WTC11 (cell line): ENCODE data around the gene RPL15. TPM values are rescaled to one million over a fixed set of nuclear protein-coding genes. Genes with fewer than 3 reads are reported as not detected.
A peak's percentile ranks its signal among the peaks of the same experiment; 100 is the strongest.

Experiments
- ATAC-seq: fragments of 200-7000 bp; cut with Tn5 transposase; 2 replicates; pipeline ENCODE4 v1.10.0; 2021; ENCODE audit warnings: mild to moderate bottlenecking, moderate library complexity
- Bru-seq: library from RNA; stranded (reverse); fragments of 400-500 nt; gene quantifications from one replicate; lab custom pipeline; 2021; lab: Mats Ljungman, UMichigan
- CTCF ChIA-PET: fragments of 300-600 bp; sonication (Branson Sonifier 250); formaldehyde crosslinking; loops from one replicate; lab custom pipeline; 2021; ENCODE audit warnings: antibody characterized with exemption; lab: Charles Lee
- POLR2A ChIA-PET: fragments of 350-600 bp; sonication (Branson Sonifier 250); formaldehyde crosslinking; loops from one replicate; lab custom pipeline; 2021; ENCODE audit warnings: antibody characterized with exemption; lab: Charles Lee
- DNase-seq: peaks from one replicate; pipeline ENCODE4 v3.0.0; 2021; ENCODE audit warnings: low spot score
- H3K27ac Mint-ChIP-seq: 2 replicates; pipeline ENCODE4 v1.8.0; 2021; ENCODE audit warnings: mixed read lengths
- H3K27me3 Mint-ChIP-seq: 2 replicates; pipeline ENCODE4 v1.8.0; 2021; ENCODE audit warnings: low read depth, mild to moderate bottlenecking, moderate library complexity, mixed read lengths
- H3K36me3 Mint-ChIP-seq: 2 replicates; pipeline ENCODE4 v1.8.0; 2021; ENCODE audit warnings: mixed read lengths
- H3K4me1 Mint-ChIP-seq: 2 replicates; pipeline ENCODE4 v1.8.0; 2022; ENCODE audit warnings: mixed read lengths
- H3K4me3 Mint-ChIP-seq: 2 replicates; pipeline ENCODE4 v1.8.0; 2021; ENCODE audit warnings: mild to moderate bottlenecking, moderate library complexity, mixed read lengths
- H3K9me3 Mint-ChIP-seq: 2 replicates; pipeline ENCODE4 v1.8.0; 2021; ENCODE audit warnings: mixed read lengths
- ATF1 ChIP-seq: sonication (generic); formaldehyde crosslinking; IDR thresholded peaks from 2 replicates; pipeline ENCODE4 v1.8.1; 2023; ENCODE audit warnings: mild to moderate bottlenecking, moderate library complexity, missing genetic modification reagents
- ATF2 ChIP-seq: sonication (generic); formaldehyde crosslinking; IDR thresholded peaks from 2 replicates; pipeline ENCODE4 v1.8.1; 2022; ENCODE audit warnings: low read depth, missing genetic modification reagents, borderline replicate concordance
- CDX4 ChIP-seq: fragments of 250-450 bp; sonication (Bioruptor Pico); IDR thresholded peaks from 2 replicates; pipeline ENCODE4 v1.9.0; 2021; ENCODE audit warnings: moderate library complexity, mild to moderate bottlenecking, inconsistent platforms, borderline replicate concordance
- CREB1 ChIP-seq: sonication (generic); formaldehyde crosslinking; IDR thresholded peaks from 2 replicates; pipeline ENCODE4 v1.8.0; 2023; ENCODE audit warnings: mild to moderate bottlenecking, missing genetic modification reagents
- JAZF1 ChIP-seq: fragments of 250-450 bp; sonication (Bioruptor Pico); IDR thresholded peaks from 2 replicates; pipeline ENCODE4 v1.9.0; 2021; ENCODE audit warnings: moderate library complexity, mild to moderate bottlenecking, inconsistent platforms
- JUN ChIP-seq: sonication (generic); formaldehyde crosslinking; IDR thresholded peaks from 2 replicates; pipeline ENCODE4 v1.8.0; 2023; ENCODE audit warnings: mild to moderate bottlenecking, missing genetic modification reagents
- NFATC4 ChIP-seq: fragments of 250-450 bp; sonication (Bioruptor Pico); IDR thresholded peaks from 2 replicates; pipeline ENCODE4 v1.9.0; 2021; ENCODE audit warnings: mild to moderate bottlenecking
- NFE2L1 ChIP-seq: sonication (generic); formaldehyde crosslinking; IDR thresholded peaks from 2 replicates; pipeline ENCODE4 v1.8.1; 2023; ENCODE audit warnings: missing genetic modification reagents
- NR3C1 ChIP-seq: sonication (generic); formaldehyde crosslinking; conservative IDR thresholded peaks from 2 replicates; pipeline ENCODE4 v1.8.1; 2023; ENCODE audit warnings: low read depth, mild to moderate bottlenecking, missing genetic modification reagents
- PREB ChIP-seq: sonication (generic); formaldehyde crosslinking; IDR thresholded peaks from 2 replicates; pipeline ENCODE4 v1.8.1; 2022; ENCODE audit warnings: mild to moderate bottlenecking, missing genetic modification reagents, moderate library complexity, borderline replicate concordance
- PRRX2 ChIP-seq: fragments of 250-450 bp; sonication (Bioruptor Pico); IDR thresholded peaks from 2 replicates; pipeline ENCODE4 v1.8.0; 2021; ENCODE audit warnings: mild to moderate bottlenecking
- STAT6 ChIP-seq: sonication (generic); formaldehyde crosslinking; conservative IDR thresholded peaks from 2 replicates; pipeline ENCODE4 v1.8.1; 2023; ENCODE audit warnings: mild to moderate bottlenecking, low read depth, missing genetic modification reagents, moderate library complexity
- TEAD1 ChIP-seq: sonication (generic); formaldehyde crosslinking; IDR thresholded peaks from 2 replicates; pipeline ENCODE4 v1.8.0; 2022; ENCODE audit warnings: mild to moderate bottlenecking, missing genetic modification reagents
- USF1 ChIP-seq: sonication (generic); formaldehyde crosslinking; IDR thresholded peaks from 2 replicates; pipeline ENCODE4 v1.8.0; 2022; ENCODE audit warnings: mild to moderate bottlenecking, missing genetic modification reagents
- USF2 ChIP-seq: sonication (generic); formaldehyde crosslinking; IDR thresholded peaks from 2 replicates; pipeline ENCODE4 v1.8.1; 2023; ENCODE audit warnings: mild to moderate bottlenecking, missing genetic modification reagents, moderate library complexity
- ZNF121 ChIP-seq: sonication (generic); formaldehyde crosslinking; IDR thresholded peaks from 2 replicates; pipeline ENCODE4 v1.8.0; 2023; ENCODE audit warnings: missing genetic modification reagents
- ZNF219 ChIP-seq: sonication (generic); formaldehyde crosslinking; IDR thresholded peaks from 2 replicates; pipeline ENCODE4 v1.8.0; 2023; ENCODE audit warnings: missing genetic modification reagents, mild to moderate bottlenecking, borderline replicate concordance
- ZNF232 ChIP-seq: sonication (generic); formaldehyde crosslinking; IDR thresholded peaks from 2 replicates; pipeline ENCODE4 v1.8.0; 2022; ENCODE audit warnings: mild to moderate bottlenecking, missing genetic modification reagents
- ZNF263 ChIP-seq: sonication (generic); formaldehyde crosslinking; IDR thresholded peaks from 2 replicates; pipeline ENCODE4 v1.8.1; 2022; ENCODE audit warnings: low read depth, mild to moderate bottlenecking, moderate library complexity, missing genetic modification reagents
- ZNF425 ChIP-seq: fragments of 250-450 bp; sonication (Bioruptor Pico); conservative IDR thresholded peaks from 2 replicates; pipeline ENCODE4 v1.9.0; 2021; ENCODE audit warnings: mild to moderate bottlenecking
- long read RNA-seq, 3 experiments: library from RNA in 1 of 3; library from capped mRNA in 1 of 3; library from polyadenylated mRNA in 1 of 3; unstranded in 2 of 3; stranded (forward) in 1 of 3; transcript quantifications; one replicate each; pipeline ENCODE4 v2.0.0, GENCODE V29; 2021
- total RNA-seq: library from RNA; stranded (reverse); gene quantifications from 3 replicates; pipeline ENCODE4 v1.2.3, GENCODE V29; 2021
- TF ChIP-seq, protein P1 (sequence below): fragments of 250-450 bp; sonication (Bioruptor Pico); IDR thresholded peaks from 2 replicates; pipeline ENCODE4 v2.1.2; 2022; ENCODE audit warnings: mild to moderate bottlenecking, moderate library complexity

RPL15 gene
- 2,428 to 2,870 TPM (median 2,865 TPM) in 3 replicates for total RNA-seq
- Bru-seq, nascent RNA = percentile 99 among the genes with signal in this experiment
- long read RNA-seq, experiment 1, transcript RPL15-215 (4 exons, 824 nt) = minor isoform, 97 of 2,677 reads
- long read RNA-seq, experiment 1, transcript RPL15-202 (3 exons, 820 nt) = minor isoform, 96 of 2,677 reads
- long read RNA-seq, experiment 1, transcript RPL15-201 (4 exons, 2,730 nt) = major isoform, 2,125 of 2,677 reads
- long read RNA-seq, experiment 1, transcript RPL15-208 (4 exons, 1,063 nt) = minor isoform, 213 of 2,677 reads
- long read RNA-seq, experiment 1, partial matches to known transcripts = 2 of 2,677 reads
- long read RNA-seq, experiment 1, other reads (novel, unspliced or antisense) = 80 of 2,677 reads
- long read RNA-seq, experiment 2, transcript RPL15-208 (4 exons, 1,063 nt) = minor isoform, 209 of 3,247 reads
- long read RNA-seq, experiment 2, transcript RPL15-212 (2 exons, 1,785 nt) = minor isoform, 71 of 3,247 reads
- long read RNA-seq, experiment 2, transcript RPL15-202 (3 exons, 820 nt) = major isoform, 1,546 of 3,247 reads
- long read RNA-seq, experiment 2, transcript RPL15-201 (4 exons, 2,730 nt) = minor isoform, 977 of 3,247 reads
- long read RNA-seq, experiment 2, partial matches to known transcripts = 101 of 3,247 reads
- long read RNA-seq, experiment 2, other reads (novel, unspliced or antisense) = 268 of 3,247 reads
- long read RNA-seq, experiment 3, transcript RPL15-202 (3 exons, 820 nt) = minor isoform, 77 of 2,523 reads
- long read RNA-seq, experiment 3, transcript RPL15-201 (4 exons, 2,730 nt) = major isoform, 1,772 of 2,523 reads
- long read RNA-seq, experiment 3, transcript RPL15-208 (4 exons, 1,063 nt) = minor isoform, 236 of 2,523 reads
- long read RNA-seq, experiment 3, transcript RPL15-215 (4 exons, 824 nt) = minor isoform, 340 of 2,523 reads
- long read RNA-seq, experiment 3, partial matches to known transcripts = 6 of 2,523 reads
- long read RNA-seq, experiment 3, other reads (novel, unspliced or antisense) = 67 of 2,523 reads

DNA sequence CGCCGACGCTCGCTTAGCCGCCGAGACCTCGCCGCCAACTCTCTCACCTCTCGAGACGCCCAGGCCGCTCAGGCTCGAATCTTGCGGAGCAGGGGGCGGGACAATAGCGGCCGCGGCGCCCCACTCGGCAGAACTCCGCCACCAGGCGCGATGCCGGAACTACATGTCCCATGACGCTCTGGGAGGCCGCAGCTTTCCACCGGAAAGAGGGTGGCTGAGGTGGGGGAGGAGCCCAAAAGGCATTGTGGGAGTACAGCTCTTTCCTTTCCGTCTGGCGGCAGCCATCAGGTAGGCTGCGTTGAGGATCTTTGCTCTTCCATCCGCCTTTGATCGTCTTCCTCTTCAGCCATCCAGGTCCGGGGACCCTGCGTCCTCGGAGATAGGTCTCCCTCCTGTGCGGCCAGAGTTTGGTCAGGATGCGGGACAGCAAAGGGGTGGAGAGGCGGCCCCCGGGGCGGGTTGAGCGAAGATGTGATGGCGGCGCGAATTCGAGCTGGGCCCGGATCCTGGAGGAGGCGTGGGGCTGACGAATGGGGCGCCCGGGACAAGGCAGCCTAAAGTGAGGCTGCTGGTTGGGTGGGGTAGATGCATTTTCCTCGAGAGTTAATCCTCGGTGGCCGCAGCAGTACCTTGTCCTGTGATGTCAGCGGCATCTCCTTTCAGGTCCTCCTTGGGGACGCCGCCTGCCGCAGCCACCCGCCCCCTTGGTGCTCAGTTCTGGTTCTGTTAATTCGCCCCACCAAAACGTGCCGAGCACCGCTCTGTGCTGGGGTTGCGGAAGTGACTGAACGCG is at the start of gene RPL15, which contains the start of gene NKIRAS1:
RPL15 (plus strand) TSS at position 247 of the 793 bp plus-strand sequence. CDS start 728 bp downstream, outside the sequence.
NKIRAS1 (minus strand) TSS at position 105 of the 793 bp plus-strand sequence. CDS start 6,086 bp downstream, outside the sequence.
- H3K4me3 Mint-ChIP-seq = peak within 1 kb of the TSS; percentile 99
- peaks cover 45% of the 10 kb centered on the region for H3K4me1 Mint-ChIP-seq
- H3K27ac Mint-ChIP-seq = peak within 1 kb of the TSS; percentile 98
- no peaks in the 10 kb centered on the region for H3K9me3 Mint-ChIP-seq
- ChIA-PET POLR2A (interaction anchor here (0.6 to 2.5 kb wide), 29 partner anchors 8 to 874 kb away, joined by 3 to 31 read pairs (median 4); partner anchors contain the start of genes NR1D2 and UBE2E2), CTCF (interaction anchor here (0.6 to 2.2 kb wide), 6 partner anchors 8 to 207 kb away, joined by 3 to 8 read pairs (median 3); no protein-coding TSS in a partner anchor)
- DNase-seq (peak; percentile 97), ATAC-seq (peak; percentile 93)
- H3K36me3 Mint-ChIP-seq = peaks cover 37% of the 10 kb centered on the region
- H3K27me3 Mint-ChIP-seq = peaks cover 6% of the 10 kb centered on the region; the same call in 1 of the 2 replicates
- TF ChIP-seq CREB1 (CRISPR knock-in tag) = no peak
- peak; percentile 95 for TF ChIP-seq ZNF232 (CRISPR knock-in tag)
- no peak for TF ChIP-seq ZNF425 (CRISPR knock-in tag)
- TF ChIP-seq JAZF1 (CRISPR knock-in tag) = no peak
- no peak for TF ChIP-seq ZNF121
- TF ChIP-seq NR3C1 = no peak
- TF ChIP-seq, protein P1, sequence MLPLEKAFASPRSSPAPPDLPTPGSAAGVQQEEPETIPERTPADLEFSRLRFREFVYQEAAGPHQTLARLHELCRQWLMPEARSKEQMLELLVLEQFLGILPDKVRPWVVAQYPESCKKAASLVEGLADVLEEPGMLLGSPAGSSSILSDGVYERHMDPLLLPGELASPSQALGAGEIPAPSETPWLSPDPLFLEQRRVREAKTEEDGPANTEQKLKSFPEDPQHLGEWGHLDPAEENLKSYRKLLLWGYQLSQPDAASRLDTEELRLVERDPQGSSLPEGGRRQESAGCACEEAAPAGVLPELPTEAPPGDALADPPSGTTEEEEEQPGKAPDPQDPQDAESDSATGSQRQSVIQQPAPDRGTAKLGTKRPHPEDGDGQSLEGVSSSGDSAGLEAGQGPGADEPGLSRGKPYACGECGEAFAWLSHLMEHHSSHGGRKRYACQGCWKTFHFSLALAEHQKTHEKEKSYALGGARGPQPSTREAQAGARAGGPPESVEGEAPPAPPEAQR (CRISPR knock-in tag) = no peak
- TF ChIP-seq ATF2 (CRISPR knock-in tag) = peak; percentile 57; the same call in 1 of the 2 replicates
- peak; percentile 77; the same call in 1 of the 2 replicates for TF ChIP-seq PREB (CRISPR knock-in tag)
- TF ChIP-seq ATF1 (CRISPR knock-in tag) = no peak
- TF ChIP-seq TEAD1 = peak; percentile 86
- no peak for TF ChIP-seq STAT6 (CRISPR knock-in tag)
- TF ChIP-seq CDX4 (CRISPR knock-in tag) = no peak
- peak; percentile 89 for TF ChIP-seq NFE2L1 (CRISPR knock-in tag)
- no peak for TF ChIP-seq USF1 (CRISPR knock-in tag)
- TF ChIP-seq JUN (CRISPR knock-in tag) = no peak
- peak; percentile 43 for TF ChIP-seq PRRX2 (CRISPR knock-in tag)
- TF ChIP-seq ZNF219 (CRISPR knock-in tag) = no peak
- TF ChIP-seq USF2 (CRISPR knock-in tag) = peak; percentile 61
- no peak for TF ChIP-seq ZNF263 (CRISPR knock-in tag)
- TF ChIP-seq NFATC4 (CRISPR knock-in tag) = peak; percentile 80
